GM23338 (cell line): ENCODE measurements around the gene YAP1. TPM values are rescaled to one million over a fixed set of nuclear protein-coding genes. Genes with fewer than 3 reads are reported as not detected.
"Not testable (repeated sequence)": the region's sequence is repeated elsewhere in the genome, so short reads cannot be mapped to it uniquely, and the experiment has no call there.

Experiments
- ATAC-seq: fragments of 200-7000 bp; cut with Tn5 transposase; 3 replicates; pipeline ENCODE4 v1.9.1; 2020
- DNase-seq: peaks from one replicate; pipeline ENCODE4 v3.0.0-alpha.2; 2015; ENCODE audit warnings: low spot score
- H2AFZ ChIP-seq: fragments of 200-600 bp; sonication (generic); 2 replicates; pipeline ENCODE4 v1.8.0; 2016; ENCODE audit warnings: antibody characterized with exemption, mild to moderate bottlenecking, moderate library complexity
- H3F3A ChIP-seq: fragments of 200-600 bp; sonication (generic); replicated peaks from 2 replicates; pipeline ENCODE4 v1.8.0; 2017; ENCODE audit warnings: antibody characterized with exemption, mixed run types, low read depth
- H3K27ac ChIP-seq: fragments of 200-600 bp; sonication (generic); 2 replicates; pipeline ENCODE4 v1.6.1; 2016; ENCODE audit warnings: low read depth
- H3K27me3 ChIP-seq: fragments of 200-600 bp; sonication (generic); 2 replicates; pipeline ENCODE4 v1.8.0; 2016; ENCODE audit warnings: mild to moderate bottlenecking, mixed run types, moderate library complexity; ENCODE audit not compliant: insufficient read depth
- H3K36me3 ChIP-seq: fragments of 200-600 bp; sonication (generic); 2 replicates; pipeline ENCODE4 v1.8.0; 2016; ENCODE audit warnings: mild to moderate bottlenecking; ENCODE audit not compliant: insufficient read depth
- H3K4me1 ChIP-seq: fragments of 200-600 bp; sonication (generic); 2 replicates; pipeline ENCODE4 v1.8.0; 2016; ENCODE audit warnings: mild to moderate bottlenecking, moderate library complexity; ENCODE audit not compliant: insufficient read depth
- H3K4me2 ChIP-seq: fragments of 200-600 bp; sonication (generic); 2 replicates; pipeline ENCODE4 v1.7.1; 2017; ENCODE audit warnings: mixed run types
- H3K4me3 ChIP-seq: fragments of 200-600 bp; sonication (generic); 2 replicates; pipeline ENCODE4 v1.6.1; 2016; ENCODE audit warnings: mixed run types
- H3K79me2 ChIP-seq: fragments of 200-600 bp; sonication (generic); replicated peaks from 2 replicates; pipeline ENCODE4 v1.8.0; 2017; ENCODE audit warnings: mild to moderate bottlenecking; ENCODE audit not compliant: insufficient read depth
- H3K9me2 ChIP-seq: fragments of 200-600 bp; sonication (generic); 2 replicates; pipeline ENCODE4 v1.8.0; 2017; ENCODE audit not compliant: insufficient read depth
- H4K20me1 ChIP-seq: fragments of 200-600 bp; sonication (generic); replicated peaks from 2 replicates; pipeline ENCODE4 v1.8.0; 2017; ENCODE audit warnings: mild to moderate bottlenecking; ENCODE audit not compliant: insufficient read depth
- H3K27ac Mint-ChIP-seq: 2 replicates; pipeline ENCODE4 v1.8.0; 2020; ENCODE audit warnings: inconsistent platforms, mild to moderate bottlenecking, moderate library complexity, mixed read lengths
- H3K27me3 Mint-ChIP-seq: 3 replicates; pipeline ENCODE4 v1.8.0; 2022; ENCODE audit warnings: low read depth, mild to moderate bottlenecking, moderate library complexity, mixed read lengths, inconsistent platforms; ENCODE audit not compliant: insufficient read depth, poor library complexity
- H3K36me3 Mint-ChIP-seq: 3 replicates; pipeline ENCODE4 v1.8.0; 2021; ENCODE audit warnings: low read depth, mild to moderate bottlenecking, inconsistent platforms, moderate library complexity, mixed read lengths
- H3K4me1 Mint-ChIP-seq: 3 replicates; pipeline ENCODE4 v1.8.0; 2020; ENCODE audit warnings: mild to moderate bottlenecking, inconsistent platforms, mixed read lengths
- H3K4me3 Mint-ChIP-seq: 3 replicates; pipeline ENCODE4 v1.8.0; 2021; ENCODE audit warnings: moderate library complexity, mild to moderate bottlenecking, inconsistent platforms, mixed read lengths
- H3K9me3 Mint-ChIP-seq: 3 replicates; pipeline ENCODE4 v1.8.0; 2020; ENCODE audit warnings: moderate library complexity, mild to moderate bottlenecking, inconsistent platforms, mixed read lengths
- CREB1 ChIP-seq: fragments of 250-450 bp; sonication (Bioruptor Pico); IDR thresholded peaks from 2 replicates; pipeline ENCODE4 v1.5.0; 2020; ENCODE audit warnings: low read depth, mild to moderate bottlenecking, moderate library complexity
- NANOG ChIP-seq: IDR thresholded peaks from 2 replicates; pipeline ENCODE4 v1.6.1; 2016; ENCODE audit warnings: antibody characterized with exemption, borderline replicate concordance
- POLR2AphosphoS5 ChIP-seq: IDR thresholded peaks from 2 replicates; pipeline ENCODE4 v1.6.1; 2016; ENCODE audit warnings: antibody characterized with exemption, low read depth
- STAT1 ChIP-seq: IDR thresholded peaks from one replicate; pipeline ENCODE4 v1.6.1; 2016; ENCODE audit warnings: antibody characterized with exemption; ENCODE audit not compliant: unreplicated experiment
- ZNF114 ChIP-seq: fragments of 250-450 bp; sonication (Bioruptor Pico); IDR thresholded peaks from 2 replicates; pipeline ENCODE4 v1.5.0; 2020; ENCODE audit warnings: mild to moderate bottlenecking, moderate library complexity
- polyA plus RNA-seq: library from polyadenylated mRNA; unstranded; fragments of >200 nt; fragmentation: Nextera tagmentation; extraction: Ambion mirVana; gene quantifications from 2 replicates; pipeline ENCODE4 v1.2.1, GENCODE V29; 2016
- total RNA-seq: library from RNA; depleted of rRNA; stranded (reverse); fragments of >200 nt; shearing (Covaris generic); gene quantifications from 2 replicates; pipeline ENCODE4 v1.2.3, GENCODE V29; 2014
- TF ChIP-seq, protein P1 (sequence below): IDR thresholded peaks from one replicate; pipeline ENCODE4 v1.6.1; 2018; ENCODE audit warnings: antibody characterized with exemption; ENCODE audit not compliant: unreplicated experiment

YAP1 gene
- total and polyA plus RNA-seq, 2 experiments from 2014 or later = 17.2 to 155 TPM

DNA sequence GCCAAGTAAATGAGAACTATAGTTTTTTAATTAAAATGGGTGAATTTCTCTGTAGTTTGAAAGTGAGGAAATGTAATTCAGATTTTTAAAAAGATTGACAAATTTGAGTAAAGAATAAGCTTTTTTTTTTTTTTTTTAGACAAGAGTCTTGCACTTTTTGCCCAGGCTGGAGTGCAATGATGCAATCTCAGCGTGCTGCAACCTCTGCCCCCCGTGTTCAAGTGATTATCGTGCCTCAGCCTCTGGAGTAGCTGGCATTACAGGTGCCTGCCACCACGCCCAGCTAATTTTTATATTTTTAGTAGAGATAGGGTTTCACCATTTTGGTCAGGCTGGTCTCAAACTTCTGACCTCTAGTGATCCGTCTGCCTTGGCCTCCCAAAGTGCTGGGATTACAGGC, 90.1 kb downstream of the YAP1 start:
- peaks cover 80% of the 10 kb centered on the region for H3K4me1 ChIP-seq
- H3K9me2 ChIP-seq, H4K20me1 ChIP-seq, H3K27ac ChIP-seq, H3K36me3 Mint-ChIP-seq, H3K4me3 ChIP-seq, DNase-seq, H3K27me3 Mint-ChIP-seq, ATAC-seq, H3K36me3 ChIP-seq, H3K4me3 Mint-ChIP-seq, H3F3A ChIP-seq, H2AFZ ChIP-seq, H3K4me2 ChIP-seq, H3K27me3 ChIP-seq, H3K9me3 Mint-ChIP-seq: not testable (repeated sequence)
- peaks cover 50% of the 10 kb centered on the region for H3K79me2 ChIP-seq
- H3K4me1 Mint-ChIP-seq = peaks cover 80% of the 10 kb centered on the region
- H3K27ac Mint-ChIP-seq = peak overlapping the region; percentile 36; the same call in 1 of the 2 replicates

- no peak overlapping the region for H3K4me3 ChIP-seq
- peaks cover 84% of the 10 kb centered on the region for H3K4me1 Mint-ChIP-seq
- H3K4me1 ChIP-seq = peaks cover 80% of the 10 kb centered on the region
- no peak for DNase-seq
- peaks cover 42% of the 10 kb centered on the region for H3K79me2 ChIP-seq
- no peaks in the 10 kb centered on the region for H3K9me2 ChIP-seq
- peaks cover under 1% of the 10 kb centered on the region for H3K27me3 Mint-ChIP-seq
- no peak overlapping the region for H3K27ac Mint-ChIP-seq
- H3K27me3 ChIP-seq = no peaks in the 10 kb centered on the region
- H3K27ac ChIP-seq = no peak overlapping the region
- no peak for ATAC-seq
- no peak overlapping the region for H2AFZ ChIP-seq
- no peaks in the 10 kb centered on the region for H3K9me3 Mint-ChIP-seq
- H4K20me1 ChIP-seq = no peaks in the 10 kb centered on the region
- peak overlapping the region; percentile 40; the same call in 1 of the 2 replicates for H3K4me2 ChIP-seq
- peaks cover 8% of the 10 kb centered on the region; the same call in 2 of the 3 replicates for H3K36me3 Mint-ChIP-seq
- H3K4me3 Mint-ChIP-seq = no peak overlapping the region
- H3F3A ChIP-seq = 0 out of 2 replicates have a peak, but pooled peaks cover 4% of the 10 kb centered on the region
- H3K36me3 ChIP-seq = no peaks in the 10 kb centered on the region
- no peak for TF ChIP-seq POLR2AphosphoS5
These were observed 91.5 kb downstream of the YAP1 start for GRCh38 chr11:102201776-102202175.

GRCh38 chr11:102202972-102203371, 92.7 kb downstream of the YAP1 start:
- H3K27ac Mint-ChIP-seq = 0 out of 2 replicates have a peak overlapping the region, but pooled peaks have one; percentile 16

DNA sequence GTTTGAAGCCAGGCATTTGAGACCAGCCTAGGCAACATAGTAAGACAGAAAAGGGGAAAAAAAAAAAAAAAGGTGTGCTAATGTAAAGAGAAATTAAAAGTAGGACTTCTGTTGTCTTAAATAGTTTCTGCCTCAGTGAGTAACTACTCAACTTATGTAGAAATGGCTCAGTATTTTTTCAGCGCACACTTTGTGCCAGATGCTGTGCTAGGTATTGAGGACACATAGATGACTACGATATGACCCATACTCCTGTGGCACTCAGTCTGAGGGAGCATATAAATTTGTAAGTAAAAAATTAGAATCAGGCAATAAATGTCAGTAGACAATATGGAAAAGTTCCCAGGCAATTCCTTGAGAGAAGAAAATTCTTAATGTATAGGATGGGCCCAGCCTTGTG, 93.9 kb downstream of the YAP1 start:
- no peaks in the 10 kb centered on the region for H3K27me3 ChIP-seq
- no peak overlapping the region for H3K27ac ChIP-seq
- H3K4me2 ChIP-seq = no peak overlapping the region
- H3K36me3 ChIP-seq = no peaks in the 10 kb centered on the region
- H3K4me1 ChIP-seq = peaks cover 74% of the 10 kb centered on the region
- no peak for DNase-seq
- no peak overlapping the region for H3K4me3 ChIP-seq
- peaks cover 17% of the 10 kb centered on the region; the same call in 2 of the 3 replicates for H3K36me3 Mint-ChIP-seq
- peak overlapping the region; percentile 7; the same call in 1 of the 2 replicates for H3K27ac Mint-ChIP-seq
- H4K20me1 ChIP-seq = no peaks in the 10 kb centered on the region
- H3K9me3 Mint-ChIP-seq = no peaks in the 10 kb centered on the region
- no peak overlapping the region for H2AFZ ChIP-seq
- H3K9me2 ChIP-seq = no peaks in the 10 kb centered on the region
- H3K4me1 Mint-ChIP-seq = peaks cover 86% of the 10 kb centered on the region
- no peak overlapping the region for H3K4me3 Mint-ChIP-seq
- peaks cover 40% of the 10 kb centered on the region for H3K79me2 ChIP-seq
- H3F3A ChIP-seq = no peaks in the 10 kb centered on the region
- no peaks in the 10 kb centered on the region for H3K27me3 Mint-ChIP-seq
- ATAC-seq = no peak
- TF ChIP-seq NANOG (no peak), POLR2AphosphoS5 (no peak), ZNF114 (CRISPR knock-in tag) (no peak), CREB1 (CRISPR knock-in tag) (no peak), STAT1 (no peak)
- TF ChIP-seq, protein P1, sequence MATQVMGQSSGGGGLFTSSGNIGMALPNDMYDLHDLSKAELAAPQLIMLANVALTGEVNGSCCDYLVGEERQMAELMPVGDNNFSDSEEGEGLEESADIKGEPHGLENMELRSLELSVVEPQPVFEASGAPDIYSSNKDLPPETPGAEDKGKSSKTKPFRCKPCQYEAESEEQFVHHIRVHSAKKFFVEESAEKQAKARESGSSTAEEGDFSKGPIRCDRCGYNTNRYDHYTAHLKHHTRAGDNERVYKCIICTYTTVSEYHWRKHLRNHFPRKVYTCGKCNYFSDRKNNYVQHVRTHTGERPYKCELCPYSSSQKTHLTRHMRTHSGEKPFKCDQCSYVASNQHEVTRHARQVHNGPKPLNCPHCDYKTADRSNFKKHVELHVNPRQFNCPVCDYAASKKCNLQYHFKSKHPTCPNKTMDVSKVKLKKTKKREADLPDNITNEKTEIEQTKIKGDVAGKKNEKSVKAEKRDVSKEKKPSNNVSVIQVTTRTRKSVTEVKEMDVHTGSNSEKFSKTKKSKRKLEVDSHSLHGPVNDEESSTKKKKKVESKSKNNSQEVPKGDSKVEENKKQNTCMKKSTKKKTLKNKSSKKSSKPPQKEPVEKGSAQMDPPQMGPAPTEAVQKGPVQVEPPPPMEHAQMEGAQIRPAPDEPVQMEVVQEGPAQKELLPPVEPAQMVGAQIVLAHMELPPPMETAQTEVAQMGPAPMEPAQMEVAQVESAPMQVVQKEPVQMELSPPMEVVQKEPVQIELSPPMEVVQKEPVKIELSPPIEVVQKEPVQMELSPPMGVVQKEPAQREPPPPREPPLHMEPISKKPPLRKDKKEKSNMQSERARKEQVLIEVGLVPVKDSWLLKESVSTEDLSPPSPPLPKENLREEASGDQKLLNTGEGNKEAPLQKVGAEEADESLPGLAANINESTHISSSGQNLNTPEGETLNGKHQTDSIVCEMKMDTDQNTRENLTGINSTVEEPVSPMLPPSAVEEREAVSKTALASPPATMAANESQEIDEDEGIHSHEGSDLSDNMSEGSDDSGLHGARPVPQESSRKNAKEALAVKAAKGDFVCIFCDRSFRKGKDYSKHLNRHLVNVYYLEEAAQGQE = no peak

More at GRCh38 chr11:102202972-102203371, 92.7 kb downstream of the YAP1 start:
- Mint-ChIP-seq H3K9me3 (no peaks in the 10 kb centered on the region), H3K4me1 (peaks cover 85% of the 10 kb centered on the region), H3K36me3 (peaks cover 17% of the 10 kb centered on the region; the same call in 2 of the 3 replicates), H3K27me3 (no peaks in the 10 kb centered on the region), H3K4me3 (no peak overlapping the region)
- Histone ChIP-seq H3K27me3 (no peaks in the 10 kb centered on the region), H3K36me3 (no peaks in the 10 kb centered on the region), H3K9me2 (no peaks in the 10 kb centered on the region), H3K27ac (no peak overlapping the region), H4K20me1 (no peaks in the 10 kb centered on the region), H3K4me3 (no peak overlapping the region), H3F3A (0 out of 2 replicates have a peak, but pooled peaks cover 4% of the 10 kb centered on the region), H2AFZ (no peak overlapping the region), H3K4me1 (peaks cover 80% of the 10 kb centered on the region), H3K79me2 (peaks cover 42% of the 10 kb centered on the region), H3K4me2 (peak overlapping the region; percentile 34)
- ATAC-seq (peak; percentile 70), DNase-seq (peak; percentile 43)
- TF ChIP-seq POLR2AphosphoS5 = no peak
- TF ChIP-seq NANOG = 0 out of 2 replicates have a peak, but pooled peaks have one; percentile 5
